Smooth muscle cell (in vitro differentiated cells): ENCODE results near the gene ATP9B. TPM values are rescaled to one million over a fixed set of nuclear protein-coding genes. Genes with fewer than 3 reads are reported as not detected.

Source experiments
- DNase-seq: peaks from one replicate; lab custom pipeline; 2025; ENCODE audit not compliant: unreplicated experiment; lab: John Stamatoyannopoulos, UW
- H2AFZ ChIP-seq: fragments of 200-600 bp; sonication (generic); 2 replicates; pipeline ENCODE4 v1.6.0; 2016; ENCODE audit warnings: antibody characterized with exemption, low read depth, mild to moderate bottlenecking
- H3F3A ChIP-seq: fragments of 200-600 bp; sonication (generic); 2 replicates; pipeline ENCODE4 v1.6.0; 2017; ENCODE audit warnings: antibody characterized with exemption, low read depth
- H3K27ac ChIP-seq: fragments of 200-600 bp; sonication (generic); 2 replicates; pipeline ENCODE4 v1.5.1; 2016; ENCODE audit warnings: low read depth, mild to moderate bottlenecking
- H3K27me3 ChIP-seq: fragments of 200-600 bp; sonication (generic); 2 replicates; pipeline ENCODE4 v1.6.1; 2016; ENCODE audit warnings: low read depth, mild to moderate bottlenecking
- H3K36me3 ChIP-seq: fragments of 200-600 bp; sonication (generic); 2 replicates; pipeline ENCODE4 v1.5.1; 2016; ENCODE audit warnings: low read depth
- H3K4me1 ChIP-seq: fragments of 200-600 bp; sonication (generic); 2 replicates; pipeline ENCODE4 v1.5.1; 2016; ENCODE audit warnings: low read depth
- H3K4me2 ChIP-seq: fragments of 200-600 bp; sonication (generic); 2 replicates; pipeline ENCODE4 v1.6.0; 2016; ENCODE audit warnings: mild to moderate bottlenecking
- H3K4me3 ChIP-seq: fragments of 200-600 bp; sonication (generic); 2 replicates; pipeline ENCODE4 v1.5.1; 2016; ENCODE audit warnings: mild to moderate bottlenecking
- H3K79me2 ChIP-seq: fragments of 200-600 bp; sonication (generic); 2 replicates; pipeline ENCODE4 v1.6.0; 2016; ENCODE audit warnings: low read depth, mild to moderate bottlenecking
- H3K9ac ChIP-seq: fragments of 200-600 bp; sonication (generic); 2 replicates; pipeline ENCODE4 v1.6.0; 2016; ENCODE audit warnings: low read depth
- H3K9me3 ChIP-seq: fragments of 200-600 bp; sonication (generic); replicated peaks from 2 replicates; pipeline ENCODE4 v1.5.1; 2016; ENCODE audit warnings: low read depth
- H4K20me1 ChIP-seq: fragments of 200-600 bp; sonication (generic); 2 replicates; pipeline ENCODE4 v1.6.0; 2016; ENCODE audit warnings: low read depth
- WGBS: methylation state at CpG from one replicate; pipeline ENCODE4 v1.1.7; 2016; ENCODE audit warnings: low lambda C conversion rate; 5-methylcytosine and 5-hydroxymethylcytosine counted together
- polyA plus RNA-seq: library from polyadenylated mRNA; unstranded; fragments of >200 nt; fragmentation: Nextera tagmentation; extraction: Ambion mirVana; gene quantifications from 2 replicates; pipeline ENCODE4 v1.2.1, GENCODE V29; 2016
- total RNA-seq: library from RNA; depleted of rRNA; stranded (reverse); fragments of >200 nt; gene quantifications from 2 replicates; pipeline ENCODE4 v1.2.3, GENCODE V29; 2014
- TF ChIP-seq, protein P1 (sequence below): fragments of 200-600 bp; sonication (generic); IDR thresholded peaks from 2 replicates; pipeline ENCODE4 v1.5.1; 2017; ENCODE audit warnings: borderline replicate concordance, mild to moderate bottlenecking, antibody characterized with exemption; ENCODE audit not compliant: insufficient read depth, poor library complexity, severe bottlenecking

The ATP9B gene
- total and polyA plus RNA-seq, 2 experiments from 2014 or later, result 6.1 to 16.4 TPM

GRCh38 chr18:79405019-79405780 is 336.0 kb downstream of the ATP9B start:
- DNase-seq, result no peak
- peaks cover 88% of the 10 kb centered on the region for H4K20me1 ChIP-seq
- peaks cover 5% of the 10 kb centered on the region for H3K4me1 ChIP-seq
- no peak overlapping the region for H3K4me2 ChIP-seq
- WGBS, result 92% methylated on average over 23 of the region's 23 CpGs
- H3K27ac ChIP-seq, result no peak overlapping the region
- H3K9ac ChIP-seq, result no peak overlapping the region
- H3K36me3 ChIP-seq, result no peaks in the 10 kb centered on the region
- peaks cover 80% of the 10 kb centered on the region for H3K79me2 ChIP-seq
- TF ChIP-seq, protein P1, sequence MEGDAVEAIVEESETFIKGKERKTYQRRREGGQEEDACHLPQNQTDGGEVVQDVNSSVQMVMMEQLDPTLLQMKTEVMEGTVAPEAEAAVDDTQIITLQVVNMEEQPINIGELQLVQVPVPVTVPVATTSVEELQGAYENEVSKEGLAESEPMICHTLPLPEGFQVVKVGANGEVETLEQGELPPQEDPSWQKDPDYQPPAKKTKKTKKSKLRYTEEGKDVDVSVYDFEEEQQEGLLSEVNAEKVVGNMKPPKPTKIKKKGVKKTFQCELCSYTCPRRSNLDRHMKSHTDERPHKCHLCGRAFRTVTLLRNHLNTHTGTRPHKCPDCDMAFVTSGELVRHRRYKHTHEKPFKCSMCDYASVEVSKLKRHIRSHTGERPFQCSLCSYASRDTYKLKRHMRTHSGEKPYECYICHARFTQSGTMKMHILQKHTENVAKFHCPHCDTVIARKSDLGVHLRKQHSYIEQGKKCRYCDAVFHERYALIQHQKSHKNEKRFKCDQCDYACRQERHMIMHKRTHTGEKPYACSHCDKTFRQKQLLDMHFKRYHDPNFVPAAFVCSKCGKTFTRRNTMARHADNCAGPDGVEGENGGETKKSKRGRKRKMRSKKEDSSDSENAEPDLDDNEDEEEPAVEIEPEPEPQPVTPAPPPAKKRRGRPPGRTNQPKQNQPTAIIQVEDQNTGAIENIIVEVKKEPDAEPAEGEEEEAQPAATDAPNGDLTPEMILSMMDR, result no peak
- no peak overlapping the region for H3K4me3 ChIP-seq
- H3F3A ChIP-seq, result no peaks in the 10 kb centered on the region
- H2AFZ ChIP-seq, result no peak overlapping the region
- H3K27me3 ChIP-seq, result no peaks in the 10 kb centered on the region
- H3K9me3 ChIP-seq, result no peaks in the 10 kb centered on the region

DNA sequence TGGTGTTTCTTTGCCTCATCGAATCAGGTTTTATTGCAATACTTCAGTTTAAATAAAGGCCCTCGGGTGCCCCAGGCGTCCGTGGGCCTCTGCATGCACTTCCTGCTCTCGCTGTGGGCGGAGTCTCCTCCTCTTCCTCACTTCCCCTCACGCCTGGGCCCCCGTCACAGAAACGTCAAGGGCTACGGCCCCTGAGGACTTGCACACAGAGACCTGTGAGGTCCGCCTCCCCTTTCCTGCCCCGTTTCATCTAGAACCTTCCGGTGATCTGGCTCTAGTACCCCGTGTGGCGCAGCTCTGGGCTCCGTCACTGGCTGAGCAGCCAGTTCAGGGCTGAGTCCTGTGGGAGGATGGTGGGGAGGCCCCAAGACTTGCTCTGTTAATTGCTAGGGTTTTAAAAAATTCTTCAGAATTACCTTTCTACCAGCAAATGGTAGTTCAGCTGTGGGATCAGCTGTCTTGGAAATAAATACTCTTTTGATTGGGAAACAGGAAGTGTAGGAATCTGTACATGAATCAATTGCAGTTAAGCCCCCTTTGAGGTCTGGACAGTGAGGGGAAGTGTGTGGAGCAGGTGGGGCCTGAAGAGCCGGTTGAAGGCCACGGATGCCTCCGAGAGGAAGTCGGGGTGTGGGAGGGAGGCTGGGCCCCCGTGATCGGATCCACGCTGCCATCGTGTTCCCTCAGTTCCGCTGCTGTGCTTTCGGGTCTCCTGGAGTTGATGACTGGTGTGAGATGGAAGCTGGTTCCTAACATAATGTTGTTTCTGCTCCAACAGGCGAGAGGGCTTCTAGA is 336.8 kb downstream of the ATP9B start:
- DNase-seq, result no peak
- Histone ChIP-seq H2AFZ (no peak overlapping the region), H3K27me3 (no peaks in the 10 kb centered on the region), H3K9ac (no peak overlapping the region), H3K4me2 (no peak overlapping the region), H3K4me3 (no peak overlapping the region), H3K79me2 (peaks cover 78% of the 10 kb centered on the region), H3F3A (no peaks in the 10 kb centered on the region), H3K9me3 (no peaks in the 10 kb centered on the region), H3K4me1 (peaks cover 5% of the 10 kb centered on the region), H3K36me3 (no peaks in the 10 kb centered on the region), H3K27ac (no peak overlapping the region), H4K20me1 (peaks cover 86% of the 10 kb centered on the region)
- TF ChIP-seq, protein P1, result no peak
- WGBS, result 87% methylated on average over 27 of the region's 27 CpGs

DNA sequence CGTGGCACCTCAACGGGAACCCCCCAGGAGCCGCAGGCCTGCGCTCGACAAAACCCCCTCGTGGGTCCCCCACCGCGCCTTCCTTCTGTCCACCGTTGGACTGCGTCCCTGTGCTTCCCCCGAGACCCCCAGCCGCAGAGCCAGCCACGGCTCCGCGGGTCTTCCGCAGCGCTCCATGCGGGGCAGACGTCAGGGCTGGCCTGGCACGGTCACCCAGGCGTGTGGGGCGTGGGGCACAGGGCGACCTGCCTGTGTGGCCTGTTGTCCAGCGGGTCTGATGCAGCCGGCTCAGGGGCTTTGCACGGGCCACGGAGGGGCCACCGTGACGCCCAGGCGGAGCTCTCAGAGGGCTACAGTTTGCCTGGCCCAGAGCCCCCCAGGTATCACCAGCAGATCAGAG is 337.5 kb downstream of the ATP9B start:
- H3K9ac ChIP-seq, result no peak overlapping the region
- H3K9me3 ChIP-seq, result no peaks in the 10 kb centered on the region
- H3K79me2 ChIP-seq, result peaks cover 72% of the 10 kb centered on the region
- H3K27ac ChIP-seq, result no peak overlapping the region
- no peaks in the 10 kb centered on the region for H3F3A ChIP-seq
- H4K20me1 ChIP-seq, result peaks cover 81% of the 10 kb centered on the region
- TF ChIP-seq, protein P1, result no peak
- H3K27me3 ChIP-seq, result no peaks in the 10 kb centered on the region
- H3K36me3 ChIP-seq, result no peaks in the 10 kb centered on the region
- H3K4me1 ChIP-seq, result peaks cover 5% of the 10 kb centered on the region
- H3K4me3 ChIP-seq, result no peak overlapping the region
- DNase-seq, result no peak
- 99% methylated on average over 30 of the region's 30 CpGs for WGBS
- H2AFZ ChIP-seq, result no peak overlapping the region
- H3K4me2 ChIP-seq, result no peak overlapping the region
